Colonic mucosa (tissue), 4 donors: ENCODE measurements around the gene HOXB2. TPM values are rescaled to one million over a fixed set of nuclear protein-coding genes. Genes with fewer than 3 reads are reported as not detected.

Source experiments
- DNase-seq: peaks from one replicate; pipeline ENCODE4 v3.0.0-alpha.2; 2020
- H3K27ac ChIP-seq: fragments of 200-600 bp; one replicate; pipeline ENCODE4 v1.8.0; 2021
- H3K27me3 ChIP-seq: fragments of 200-600 bp; one replicate; pipeline ENCODE4 v1.8.0; 2021
- H3K36me3 ChIP-seq: fragments of 200-600 bp; one replicate; pipeline ENCODE4 v1.8.0; 2021
- H3K4me1 ChIP-seq: fragments of 200-600 bp; one replicate; pipeline ENCODE4 v1.8.0; 2021; ENCODE audit warnings: mild to moderate bottlenecking
- H3K4me3 ChIP-seq: fragments of 200-600 bp; one replicate; pipeline ENCODE4 v1.8.0; 2021
- H3K9ac ChIP-seq, 2 donors: one replicate each; pipeline ENCODE4 v1.7.0; 2013; ENCODE audit warnings: control low read depth in 2 of 2, low read depth in 2 of 2, low read length in 2 of 2
- H3K9me3 ChIP-seq: fragments of 200-600 bp; one replicate; pipeline ENCODE4 v1.8.0; 2021
- CTCF ChIP-seq: fragments of 200-600 bp; IDR thresholded peaks from one replicate; pipeline ENCODE4 v1.8.0; 2022; ENCODE audit warnings: antibody characterized with exemption, mild to moderate bottlenecking
- intact Hi-C: fragments of 100-400 bp; cut with DNase I; formaldehyde crosslinking; loops from one replicate; pipeline ENCODE4 v1.14.1; 2022
- total RNA-seq, 2 donors: library from RNA; stranded (reverse); fragmentation: NEBNext Ultra II Directional in 1 of 2; extraction: Animal tissue kit (Norgen Biotek cat#: 25700) in 1 of 2; gene quantifications; one replicate each; pipeline ENCODE4 v1.2.1, GENCODE V29; 2021
- donor health status: healthy.
- donor health status: DM: no; HTN: no; CAD: no.
- donor health status: DM: no; HTN: no; CAD: no.

Gene HOXB2
- total RNA-seq, 2 donors from 2014 or later = 2.6 to 6.4 TPM

GRCh38 chr17:48571826-48572417 is 27.0 kb upstream of the HOXB2 start:
- peak overlapping the region; percentile 55 to 68 for H3K9ac ChIP-seq
- H3K36me3 ChIP-seq = no peaks in the 10 kb centered on the region
- no peak for TF ChIP-seq CTCF
- no peak for DNase-seq
- intact Hi-C loops = no loop called here
- H3K4me3 ChIP-seq = no peak overlapping the region
- peaks cover 25% of the 10 kb centered on the region for H3K4me1 ChIP-seq
- no peaks in the 10 kb centered on the region for H3K9me3 ChIP-seq
- H3K27ac ChIP-seq = peak overlapping the region; percentile 70
- no peaks in the 10 kb centered on the region for H3K27me3 ChIP-seq

GRCh38 chr17:48571024-48571818 is 26.3 kb upstream of the HOXB2 start:
- H3K27me3 ChIP-seq = no peaks in the 10 kb centered on the region
- intact Hi-C loops = no loop called here
- DNase-seq = no peak
- H3K4me3 ChIP-seq = no peak overlapping the region
- peaks cover 30% of the 10 kb centered on the region for H3K4me1 ChIP-seq
- H3K27ac ChIP-seq = peak overlapping the region; percentile 70
- no peak for TF ChIP-seq CTCF
- peak overlapping the region; percentile 55 to 69 for H3K9ac ChIP-seq
- H3K36me3 ChIP-seq = no peaks in the 10 kb centered on the region
- no peaks in the 10 kb centered on the region for H3K9me3 ChIP-seq

- H3K27ac ChIP-seq = peak overlapping the region; percentile 70
- H3K36me3 ChIP-seq = no peaks in the 10 kb centered on the region
- DNase-seq = no peak
- no peak for TF ChIP-seq CTCF
- H3K27me3 ChIP-seq = no peaks in the 10 kb centered on the region
- intact Hi-C loops = no loop called here
- peaks cover 22% of the 10 kb centered on the region for H3K4me1 ChIP-seq
- peak overlapping the region; percentile 49 to 61 for H3K9ac ChIP-seq
- no peak overlapping the region for H3K4me3 ChIP-seq
- H3K9me3 ChIP-seq = no peaks in the 10 kb centered on the region
These were observed 25.6 kb upstream of the HOXB2 start for GRCh38 chr17:48570325-48571023.

GRCh38 chr17:48569674-48570324 is 24.9 kb upstream of the HOXB2 start:
- H3K36me3 ChIP-seq = no peaks in the 10 kb centered on the region
- intact Hi-C loops = no loop called here
- H3K27me3 ChIP-seq = no peaks in the 10 kb centered on the region
- peak overlapping the region in 1 of 2 donors; percentile 28 for H3K9ac ChIP-seq
- peaks cover 21% of the 10 kb centered on the region for H3K4me1 ChIP-seq
- H3K4me3 ChIP-seq = no peak overlapping the region
- H3K27ac ChIP-seq = peak overlapping the region; percentile 70
- no peak for TF ChIP-seq CTCF
- DNase-seq = no peak
- no peaks in the 10 kb centered on the region for H3K9me3 ChIP-seq

- Histone ChIP-seq H3K9ac (no peak overlapping the region), H3K4me3 (no peak overlapping the region), H3K9me3 (no peaks in the 10 kb centered on the region), H3K27me3 (no peaks in the 10 kb centered on the region), H3K36me3 (no peaks in the 10 kb centered on the region), H3K27ac (peak overlapping the region; percentile 34), H3K4me1 (peaks cover 21% of the 10 kb centered on the region)
- DNase-seq = no peak
- TF ChIP-seq CTCF = no peak
- intact Hi-C loops = no loop called here
These were observed 24.3 kb upstream of the HOXB2 start for GRCh38 chr17:48569240-48569582.
